Measurements from ENCODE around the gene ZP1.
"Not testable (repeated sequence)": the region's sequence is repeated elsewhere in the genome, so short reads cannot be mapped to it uniquely, and the experiment has no call there.

Gene ZP1, protein sequence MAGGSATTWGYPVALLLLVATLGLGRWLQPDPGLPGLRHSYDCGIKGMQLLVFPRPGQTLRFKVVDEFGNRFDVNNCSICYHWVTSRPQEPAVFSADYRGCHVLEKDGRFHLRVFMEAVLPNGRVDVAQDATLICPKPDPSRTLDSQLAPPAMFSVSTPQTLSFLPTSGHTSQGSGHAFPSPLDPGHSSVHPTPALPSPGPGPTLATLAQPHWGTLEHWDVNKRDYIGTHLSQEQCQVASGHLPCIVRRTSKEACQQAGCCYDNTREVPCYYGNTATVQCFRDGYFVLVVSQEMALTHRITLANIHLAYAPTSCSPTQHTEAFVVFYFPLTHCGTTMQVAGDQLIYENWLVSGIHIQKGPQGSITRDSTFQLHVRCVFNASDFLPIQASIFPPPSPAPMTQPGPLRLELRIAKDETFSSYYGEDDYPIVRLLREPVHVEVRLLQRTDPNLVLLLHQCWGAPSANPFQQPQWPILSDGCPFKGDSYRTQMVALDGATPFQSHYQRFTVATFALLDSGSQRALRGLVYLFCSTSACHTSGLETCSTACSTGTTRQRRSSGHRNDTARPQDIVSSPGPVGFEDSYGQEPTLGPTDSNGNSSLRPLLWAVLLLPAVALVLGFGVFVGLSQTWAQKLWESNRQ

DNA sequence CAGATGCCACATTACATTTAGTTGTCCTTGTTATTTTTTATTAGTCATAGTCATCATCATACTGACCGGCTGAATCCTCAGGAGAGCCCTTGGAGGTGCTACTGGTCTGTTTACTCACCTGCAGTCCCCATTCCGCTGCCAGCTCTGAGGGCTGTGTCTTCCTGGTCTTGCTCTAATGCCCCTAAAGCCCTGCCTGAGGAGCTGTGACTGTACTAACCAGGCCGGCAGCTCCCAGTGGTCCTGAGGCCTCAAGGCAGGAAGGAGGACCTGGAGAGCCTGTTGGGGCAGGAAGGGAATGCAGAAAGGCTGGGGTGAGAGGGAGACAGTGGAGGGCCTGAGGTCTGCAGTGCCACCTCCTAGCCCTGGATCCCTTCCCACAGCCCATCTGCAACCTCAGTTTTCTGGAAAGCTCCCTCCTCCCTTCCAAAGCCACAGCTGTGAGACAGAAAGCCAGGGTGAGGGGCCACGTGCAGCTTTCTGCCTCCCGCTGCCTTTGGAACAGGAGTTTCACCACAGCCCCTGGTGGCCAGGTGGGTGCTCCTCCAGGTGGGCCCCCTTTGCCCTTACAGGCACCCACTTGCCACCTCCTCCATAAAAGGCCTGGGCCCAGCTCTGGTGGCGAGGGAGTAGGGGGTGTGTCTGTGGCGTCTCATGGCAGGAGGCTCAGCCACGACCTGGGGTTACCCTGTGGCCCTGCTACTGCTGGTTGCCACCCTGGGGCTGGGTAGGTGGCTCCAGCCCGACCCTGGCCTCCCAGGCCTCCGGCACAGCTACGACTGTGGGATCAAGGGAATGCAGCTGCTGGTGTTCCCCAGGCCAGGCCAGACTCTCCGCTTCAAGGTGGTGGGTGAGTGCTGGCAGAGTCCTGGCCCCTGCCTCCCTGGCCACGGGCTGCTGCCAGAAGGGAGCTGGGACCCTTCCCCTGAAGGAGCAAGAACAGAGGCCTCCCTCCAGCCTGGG lies at the start of gene ZP1:
Gene ZP1 (plus strand): TSS at position 632 of the 960 bp plus-strand sequence. CDS start 20 bp downstream, at position 652.
- H3K36me3 ChIP-seq (ENCODE audit: control insufficient read depth in 2 of 2, insufficient read depth in 1 of 2, low read length in 2 of 2): no peaks in the 10 kb centered on the region
- no peak within 1 kb of the TSS for H3K27ac ChIP-seq (ENCODE audit: extremely low read depth, low read depth, low read length)
- H3K4me3 ChIP-seq (ENCODE audit: low read depth, low read length): no peak within 1 kb of the TSS
- no peaks in the 10 kb centered on the region for H3K4me1 ChIP-seq (ENCODE audit: control insufficient read depth, insufficient read depth, low read length)
- ChIA-PET POLR2A (interaction anchor here (1.2 kb wide), 1 partner anchor 20 kb away, joined by 3 read pairs; no protein-coding TSS in a partner anchor), CTCF (interaction anchor here (0.7 to 1.2 kb wide), 3 partner anchors 32 to 36 kb away, joined by 3 to 4 read pairs (median 3); no protein-coding TSS in a partner anchor)
- TF ChIP-seq ZNF24 (tag by site-specific recombination; IDR thresholded peaks at IDR 0.05): no peak
- no peaks in the 10 kb centered on the region for H3K9me3 ChIP-seq (ENCODE audit: control insufficient read depth, insufficient read depth, low read depth, low read length)

DNA sequence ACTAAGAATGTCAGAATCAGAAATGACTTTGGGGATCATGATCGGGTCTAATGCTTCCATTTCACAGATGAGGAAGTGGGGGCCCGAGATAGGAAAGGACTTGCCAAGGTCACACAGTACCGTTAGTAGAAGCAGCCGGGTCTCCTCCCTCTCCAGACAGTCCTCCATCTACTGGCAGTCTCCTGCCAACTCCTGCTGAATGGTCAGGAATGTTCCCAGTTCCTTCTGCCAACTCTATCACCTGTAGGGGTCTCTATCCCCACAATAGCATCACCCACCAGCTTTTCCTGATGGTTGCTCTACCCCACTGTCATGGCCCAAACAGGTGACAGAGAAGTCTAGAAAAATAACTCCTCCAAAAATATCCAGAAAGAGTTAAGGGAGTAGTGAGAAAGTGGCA lies 49.3 kb upstream of the ZP1 start:
- Histone ChIP-seq H3K4me3 (ENCODE audit: low read depth, low read length) (no peak overlapping the region), H3K9me3 (ENCODE audit: control insufficient read depth, insufficient read depth, low read depth, low read length) (no peaks in the 10 kb centered on the region; the same call in 1 of the 2 replicates), H3K4me1 (ENCODE audit: control insufficient read depth, insufficient read depth, low read length) (no peaks in the 10 kb centered on the region), H3K27ac (ENCODE audit: extremely low read depth, low read depth, low read length) (no peak overlapping the region), H3K36me3 (ENCODE audit: control insufficient read depth in 2 of 2, insufficient read depth in 1 of 2, low read length in 2 of 2) (no peaks in the 10 kb centered on the region)
- POLR2A ChIA-PET: no interaction called here
- no peak for TF ChIP-seq ZNF404 (tag by site-specific recombination; IDR thresholded peaks at IDR 0.05)
- CTCF ChIA-PET: interaction anchor here (0.6 to 1.9 kb wide), 4 partner anchors 13 to 69 kb away, joined by 3 to 6 read pairs (median 4); no protein-coding TSS in a partner anchor

DNA sequence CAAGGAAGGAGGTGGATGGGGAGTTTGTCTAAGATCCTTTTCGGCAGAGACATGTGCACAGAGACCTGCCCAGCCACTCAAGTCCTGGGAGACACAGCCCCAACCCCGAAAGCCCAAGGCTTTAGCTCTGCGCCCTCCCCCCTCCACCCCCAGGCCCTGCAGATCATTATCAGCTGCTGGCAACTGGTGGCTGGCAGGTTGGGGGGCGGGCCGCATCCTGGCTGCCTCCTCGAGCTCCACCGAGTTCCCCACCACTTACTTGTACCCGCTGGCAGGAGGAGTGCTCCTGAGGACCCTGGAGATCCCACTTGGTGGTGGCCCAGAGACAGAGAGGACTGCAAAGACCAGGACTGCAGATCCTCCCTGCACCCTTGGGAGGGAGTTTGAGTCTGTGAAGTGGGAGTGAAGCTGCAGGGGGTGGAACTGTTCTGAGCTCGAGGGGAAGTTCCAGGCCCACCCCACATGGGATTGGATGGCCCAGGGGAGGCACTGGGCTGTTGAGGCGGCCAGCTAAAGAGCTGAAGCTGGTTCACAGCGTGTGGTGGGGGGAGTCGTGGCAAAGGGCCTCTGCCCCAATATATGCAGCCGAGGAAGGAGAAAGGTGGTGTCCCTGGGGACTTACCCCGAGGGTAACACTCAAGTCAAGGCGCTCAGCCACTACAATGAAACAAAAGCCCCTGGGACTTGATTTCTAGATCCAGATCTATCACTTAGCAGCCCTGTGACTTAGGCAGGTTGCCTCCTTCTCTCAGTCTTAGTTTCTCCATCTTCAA lies 45.3 kb upstream of the ZP1 start:
- no peak for TF ChIP-seq ZNF121 (tag by site-specific recombination; IDR thresholded peaks at IDR 0.05)
- Histone ChIP-seq H3K4me3 (ENCODE audit: low read depth, low read length) (no peak overlapping the region), H3K36me3 (ENCODE audit: control insufficient read depth in 2 of 2, insufficient read depth in 1 of 2, low read length in 2 of 2) (no peaks in the 10 kb centered on the region), H3K27ac (ENCODE audit: extremely low read depth, low read depth, low read length) (no peak overlapping the region), H3K4me1 (ENCODE audit: control insufficient read depth, insufficient read depth, low read length) (no peaks in the 10 kb centered on the region), H3K9me3 (ENCODE audit: control insufficient read depth, insufficient read depth, low read depth, low read length) (no peaks in the 10 kb centered on the region)
- CTCF ChIA-PET: interaction anchor here (0.6 to 5.0 kb wide), 4 partner anchors 9 to 1519 kb away, joined by 4 to 31 read pairs (median 6); no protein-coding TSS in a partner anchor
- POLR2A ChIA-PET: no interaction called here

DNA sequence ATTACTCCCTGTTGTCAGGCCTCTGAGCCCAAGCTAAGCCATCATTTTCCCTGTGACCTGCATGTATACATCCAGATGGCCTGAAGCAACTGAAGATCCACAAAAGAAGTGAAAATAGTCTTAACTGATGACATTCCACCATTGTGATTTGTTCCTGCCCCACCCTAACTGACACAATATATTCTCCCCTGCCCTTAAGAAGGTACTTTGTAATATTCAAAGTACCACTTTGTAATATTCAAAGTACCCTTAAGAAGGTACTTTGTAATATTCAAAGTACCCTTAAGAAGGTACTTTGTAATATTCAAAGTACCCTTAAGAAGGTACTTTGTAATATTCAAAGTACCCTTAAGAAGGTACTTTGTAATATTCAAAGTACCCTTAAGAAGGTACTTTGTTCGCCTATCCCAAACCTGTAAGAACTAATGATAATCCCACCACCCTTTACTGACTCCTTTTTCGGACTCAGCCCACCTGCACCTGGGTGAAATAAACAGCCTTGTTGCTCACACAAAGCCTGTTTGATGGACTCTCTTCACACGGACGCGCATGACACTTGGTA lies 43.5 kb upstream of the ZP1 start:
- H3K27ac ChIP-seq (ENCODE audit: extremely low read depth, low read depth, low read length); H3K4me3 ChIP-seq (ENCODE audit: low read depth, low read length); H3K4me1 ChIP-seq (ENCODE audit: control insufficient read depth, insufficient read depth, low read length); H3K36me3 ChIP-seq (ENCODE audit: control insufficient read depth in 2 of 2, insufficient read depth in 1 of 2, low read length in 2 of 2); CTCF ChIA-PET; H3K9me3 ChIP-seq (ENCODE audit: control insufficient read depth, insufficient read depth, low read depth, low read length): not testable (repeated sequence)
- POLR2A ChIA-PET: interaction anchor here (0.5 kb wide), 1 partner anchor 15 kb away, joined by 3 read pairs; no protein-coding TSS in a partner anchor

DNA sequence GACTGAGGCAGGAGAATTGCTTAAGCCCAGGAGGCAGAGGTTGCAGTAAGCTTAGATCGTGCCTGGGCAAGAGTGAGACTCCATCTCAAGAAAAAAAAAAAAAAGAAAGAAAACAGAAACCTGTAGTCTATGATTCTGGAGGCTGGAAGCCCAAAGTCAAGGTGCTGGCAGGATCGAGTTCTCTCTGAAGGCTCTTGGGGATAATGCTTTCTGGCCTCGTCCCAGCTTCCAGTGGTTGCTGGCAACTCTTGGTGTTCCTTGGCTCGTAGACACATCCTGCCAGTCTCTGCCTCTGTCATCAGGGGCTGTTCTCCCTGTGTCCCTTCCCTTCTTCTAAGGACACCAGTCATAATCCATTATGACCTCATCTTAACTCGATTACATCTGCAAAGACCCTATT lies 42.2 kb upstream of the ZP1 start:
- no peaks in the 10 kb centered on the region for H3K9me3 ChIP-seq (ENCODE audit: control insufficient read depth, insufficient read depth, low read depth, low read length)
- H3K4me3 ChIP-seq (ENCODE audit: low read depth, low read length): no peak overlapping the region
- ChIA-PET POLR2A (no interaction called here), CTCF (interaction anchor here (0.6 kb wide), 1 partner anchor 74 kb away, joined by 4 read pairs; no protein-coding TSS in a partner anchor)
- no peak overlapping the region for H3K27ac ChIP-seq (ENCODE audit: extremely low read depth, low read depth, low read length)
- H3K4me1 ChIP-seq (ENCODE audit: control insufficient read depth, insufficient read depth, low read length): no peaks in the 10 kb centered on the region
- no peaks in the 10 kb centered on the region for H3K36me3 ChIP-seq (ENCODE audit: control insufficient read depth in 2 of 2, insufficient read depth in 1 of 2, low read length in 2 of 2)
- TF ChIP-seq ZNF558 (tag by site-specific recombination; IDR thresholded peaks at IDR 0.05) (no peak), ZNF473 (tag by site-specific recombination; IDR thresholded peaks at IDR 0.05) (no peak), ZNF521 (tag by site-specific recombination; IDR thresholded peaks at IDR 0.05) (no peak), ZNF677 (tag by site-specific recombination; IDR thresholded peaks at IDR 0.05) (0 out of 2 replicates have a peak, but pooled peaks have one; percentile 15)
- TF ChIP-seq, protein P1, sequence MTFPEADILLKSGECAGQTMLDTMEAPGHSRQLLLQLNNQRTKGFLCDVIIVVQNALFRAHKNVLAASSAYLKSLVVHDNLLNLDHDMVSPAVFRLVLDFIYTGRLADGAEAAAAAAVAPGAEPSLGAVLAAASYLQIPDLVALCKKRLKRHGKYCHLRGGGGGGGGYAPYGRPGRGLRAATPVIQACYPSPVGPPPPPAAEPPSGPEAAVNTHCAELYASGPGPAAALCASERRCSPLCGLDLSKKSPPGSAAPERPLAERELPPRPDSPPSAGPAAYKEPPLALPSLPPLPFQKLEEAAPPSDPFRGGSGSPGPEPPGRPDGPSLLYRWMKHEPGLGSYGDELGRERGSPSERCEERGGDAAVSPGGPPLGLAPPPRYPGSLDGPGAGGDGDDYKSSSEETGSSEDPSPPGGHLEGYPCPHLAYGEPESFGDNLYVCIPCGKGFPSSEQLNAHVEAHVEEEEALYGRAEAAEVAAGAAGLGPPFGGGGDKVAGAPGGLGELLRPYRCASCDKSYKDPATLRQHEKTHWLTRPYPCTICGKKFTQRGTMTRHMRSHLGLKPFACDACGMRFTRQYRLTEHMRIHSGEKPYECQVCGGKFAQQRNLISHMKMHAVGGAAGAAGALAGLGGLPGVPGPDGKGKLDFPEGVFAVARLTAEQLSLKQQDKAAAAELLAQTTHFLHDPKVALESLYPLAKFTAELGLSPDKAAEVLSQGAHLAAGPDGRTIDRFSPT (tag by site-specific recombination; IDR thresholded peaks at IDR 0.05): no peak
- TF ChIP-seq, protein P2, sequence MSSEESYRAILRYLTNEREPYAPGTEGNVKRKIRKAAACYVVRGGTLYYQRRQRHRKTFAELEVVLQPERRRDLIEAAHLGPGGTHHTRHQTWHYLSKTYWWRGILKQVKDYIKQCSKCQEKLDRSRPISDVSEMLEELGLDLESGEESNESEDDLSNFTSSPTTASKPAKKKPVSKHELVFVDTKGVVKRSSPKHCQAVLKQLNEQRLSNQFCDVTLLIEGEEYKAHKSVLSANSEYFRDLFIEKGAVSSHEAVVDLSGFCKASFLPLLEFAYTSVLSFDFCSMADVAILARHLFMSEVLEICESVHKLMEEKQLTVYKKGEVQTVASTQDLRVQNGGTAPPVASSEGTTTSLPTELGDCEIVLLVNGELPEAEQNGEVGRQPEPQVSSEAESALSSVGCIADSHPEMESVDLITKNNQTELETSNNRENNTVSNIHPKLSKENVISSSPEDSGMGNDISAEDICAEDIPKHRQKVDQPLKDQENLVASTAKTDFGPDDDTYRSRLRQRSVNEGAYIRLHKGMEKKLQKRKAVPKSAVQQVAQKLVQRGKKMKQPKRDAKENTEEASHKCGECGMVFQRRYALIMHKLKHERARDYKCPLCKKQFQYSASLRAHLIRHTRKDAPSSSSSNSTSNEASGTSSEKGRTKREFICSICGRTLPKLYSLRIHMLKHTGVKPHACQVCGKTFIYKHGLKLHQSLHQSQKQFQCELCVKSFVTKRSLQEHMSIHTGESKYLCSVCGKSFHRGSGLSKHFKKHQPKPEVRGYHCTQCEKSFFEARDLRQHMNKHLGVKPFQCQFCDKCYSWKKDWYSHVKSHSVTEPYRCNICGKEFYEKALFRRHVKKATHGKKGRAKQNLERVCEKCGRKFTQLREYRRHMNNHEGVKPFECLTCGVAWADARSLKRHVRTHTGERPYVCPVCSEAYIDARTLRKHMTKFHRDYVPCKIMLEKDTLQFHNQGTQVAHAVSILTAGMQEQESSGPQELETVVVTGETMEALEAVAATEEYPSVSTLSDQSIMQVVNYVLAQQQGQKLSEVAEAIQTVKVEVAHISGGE (tag by site-specific recombination; conservative IDR thresholded peaks at IDR 0.05; ENCODE audit: low read depth): no peak
- TF ChIP-seq, protein P3, sequence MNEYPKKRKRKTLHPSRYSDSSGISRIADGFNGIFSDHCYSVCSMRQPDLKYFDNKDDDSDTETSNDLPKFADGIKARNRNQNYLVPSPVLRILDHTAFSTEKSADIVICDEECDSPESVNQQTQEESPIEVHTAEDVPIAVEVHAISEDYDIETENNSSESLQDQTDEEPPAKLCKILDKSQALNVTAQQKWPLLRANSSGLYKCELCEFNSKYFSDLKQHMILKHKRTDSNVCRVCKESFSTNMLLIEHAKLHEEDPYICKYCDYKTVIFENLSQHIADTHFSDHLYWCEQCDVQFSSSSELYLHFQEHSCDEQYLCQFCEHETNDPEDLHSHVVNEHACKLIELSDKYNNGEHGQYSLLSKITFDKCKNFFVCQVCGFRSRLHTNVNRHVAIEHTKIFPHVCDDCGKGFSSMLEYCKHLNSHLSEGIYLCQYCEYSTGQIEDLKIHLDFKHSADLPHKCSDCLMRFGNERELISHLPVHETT (tag by site-specific recombination; IDR thresholded peaks at IDR 0.05): no peak

All from HEK293 (cell line).